HG03575 (cell line): ENCODE data around the gene DHX36.

ENCODE experiments used
- ATAC-seq: cut with Tn5 transposase; IDR thresholded peaks from one replicate; pipeline ENCODE4 v1.9.1; 2021; ENCODE audit not compliant: unreplicated experiment, insufficient number of reproducible peaks, low FRiP score; ENCODE audit errors: extremely low read depth

DHX36 gene

GRCh38 chr3:154304116-154304786, 20.0 kb downstream of the DHX36 start:
- ATAC-seq = no peak

DNA sequence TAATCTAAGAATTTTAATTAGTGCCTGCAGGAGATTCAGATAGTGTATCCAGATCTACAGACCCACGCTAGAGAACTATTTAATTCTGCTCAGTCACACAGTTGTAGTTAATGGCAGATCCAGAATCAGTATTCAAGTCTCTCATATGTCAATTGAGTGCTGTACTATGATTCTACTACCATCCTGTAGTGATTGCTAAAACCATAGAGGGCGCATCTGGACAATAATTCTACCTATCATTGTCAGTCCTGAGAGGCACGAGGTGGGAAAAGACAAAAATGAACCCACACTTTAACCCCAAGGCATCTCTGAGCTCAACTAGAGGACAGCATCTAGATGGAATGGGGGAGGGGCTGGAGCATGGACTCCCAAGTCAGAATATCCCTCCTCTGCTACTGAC, 22.7 kb downstream of the DHX36 start:
- no peak for ATAC-seq

- ATAC-seq = no peak
These were observed 30.3 kb downstream of the DHX36 start for GRCh38 chr3:154294016-154294415.

GRCh38 chr3:154290187-154290586, 34.1 kb downstream of the DHX36 start:
- no peak for ATAC-seq

DNA sequence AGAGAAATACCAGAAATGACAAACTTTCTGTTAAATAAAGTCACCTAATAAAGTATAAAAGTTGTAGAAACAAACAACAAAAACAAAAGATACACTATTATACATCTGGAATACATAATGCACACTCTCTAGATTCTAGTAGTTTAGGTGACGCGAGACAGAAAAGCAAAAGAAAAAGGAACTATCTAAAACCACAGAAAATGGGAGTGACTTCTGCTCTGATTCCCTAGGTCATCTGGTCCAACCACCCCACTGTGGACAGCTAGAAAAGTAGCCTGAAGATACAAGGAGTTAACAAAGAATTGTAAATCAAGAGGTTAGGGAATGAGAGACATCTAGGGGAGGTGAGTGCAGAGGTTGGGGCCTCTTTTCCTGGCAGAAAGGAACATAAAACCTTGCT, 39.1 kb downstream of the DHX36 start:
- no peak for ATAC-seq

DNA sequence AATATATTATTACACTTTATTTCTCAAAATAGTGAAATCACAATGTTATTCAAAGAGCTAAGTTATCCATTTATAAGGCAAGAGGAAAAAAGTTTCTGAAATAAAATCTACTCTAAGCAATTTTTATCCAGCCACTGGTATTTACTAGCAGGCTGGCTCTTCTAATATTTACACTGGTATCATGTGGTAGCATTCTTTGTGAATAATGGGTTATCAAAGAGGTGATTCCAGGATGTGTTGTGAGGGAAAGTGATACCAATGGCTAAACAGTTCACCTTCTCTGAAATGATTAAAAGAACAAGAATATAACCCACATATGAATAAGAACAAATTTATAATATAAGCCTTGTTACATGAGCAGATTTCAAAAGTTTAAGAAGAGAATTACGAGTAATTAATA, 44.1 kb downstream of the DHX36 start:
- ATAC-seq = no peak

GRCh38 chr3:154275965-154276364, 48.3 kb downstream of the DHX36 start:
- ATAC-seq = no peak

- ATAC-seq = no peak
These were observed 49.0 kb downstream of the DHX36 start for GRCh38 chr3:154275292-154275691.

GRCh38 chr3:154274348-154274747, 49.9 kb downstream of the DHX36 start:
- no peak for ATAC-seq

- ATAC-seq = no peak
These were observed 50.9 kb downstream of the DHX36 start for GRCh38 chr3:154273381-154273780.

- ATAC-seq = no peak
These were observed 69.8 kb downstream of the DHX36 start for GRCh38 chr3:154254527-154254926.

- peak; percentile 83 for ATAC-seq
These were observed 71.3 kb downstream of the DHX36 start for GRCh38 chr3:154252759-154253638.

GRCh38 chr3:154251610-154252009, 72.7 kb downstream of the DHX36 start:
- ATAC-seq = no peak

DNA sequence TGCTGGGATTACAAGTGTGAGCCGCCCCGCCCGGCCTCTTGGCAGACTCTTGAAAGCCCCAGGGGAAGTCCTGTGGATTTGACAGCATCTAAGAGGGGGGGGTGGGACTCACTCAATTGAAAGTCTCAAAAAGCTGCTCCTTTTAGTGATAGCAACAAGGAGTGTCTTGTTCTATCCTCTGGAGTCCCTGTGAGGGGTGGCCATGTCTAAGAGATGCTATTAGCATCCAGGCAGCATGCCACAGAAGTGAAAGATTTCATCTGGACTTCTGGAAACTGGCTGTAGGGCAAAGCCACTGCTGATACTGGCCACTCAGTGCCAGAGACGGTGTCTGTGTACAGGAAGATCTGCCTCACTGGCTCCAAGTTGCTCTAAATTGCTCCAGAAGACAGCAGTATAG, 74.0 kb downstream of the DHX36 start:
- ATAC-seq = no peak

GRCh38 chr3:154247806-154248415, 76.4 kb downstream of the DHX36 start:
- ATAC-seq = no peak

GRCh38 chr3:154244644-154245043, 79.6 kb downstream of the DHX36 start:
- no peak for ATAC-seq

- ATAC-seq = no peak
These were observed 80.9 kb downstream of the DHX36 start for GRCh38 chr3:154243353-154243752.

- ATAC-seq = no peak
These were observed 81.5 kb downstream of the DHX36 start for GRCh38 chr3:154242766-154243165.

DNA sequence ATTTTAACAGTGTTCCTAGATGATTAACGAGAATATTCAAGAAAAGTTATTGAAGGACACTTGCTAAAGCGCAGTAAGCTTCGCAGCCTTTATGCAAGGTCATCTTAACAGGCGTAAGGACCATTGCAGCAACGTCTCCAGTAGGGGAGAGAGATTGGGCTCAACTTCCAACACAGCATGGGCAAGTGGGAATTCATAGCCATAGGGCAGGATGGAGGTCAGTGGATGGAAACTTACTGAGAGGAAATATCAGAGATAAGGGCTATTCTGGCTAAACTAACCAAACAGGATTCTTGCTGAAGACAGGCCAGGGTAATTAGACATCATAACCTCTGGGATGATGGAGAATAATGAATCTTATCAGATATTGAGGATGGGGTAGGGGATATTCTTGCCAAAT, 82.8 kb downstream of the DHX36 start:
- ATAC-seq = no peak

GRCh38 chr3:154240235-154240634, 84.1 kb downstream of the DHX36 start:
- ATAC-seq = no peak
